ENCODE measurements around the gene TRAPPC11.

The TRAPPC11 gene

GRCh38 chr4:183738961-183739360 lies 79.9 kb downstream of the TRAPPC11 start:
- no peaks in the 10 kb centered on the region for H3K27me3 ChIP-seq (ENCODE audit: insufficient read depth, poor library complexity, severe bottlenecking)
- no peaks in the 10 kb centered on the region for H3K36me3 ChIP-seq (ENCODE audit: low read depth)
- TF ChIP-seq CTCF (IDR thresholded peaks at IDR 0.05; ENCODE audit: poor library complexity, severe bottlenecking) = no peak
- H3K27ac ChIP-seq (ENCODE audit: poor library complexity, severe bottlenecking) = peak overlapping the region; percentile 46
- H3K4me3 ChIP-seq (ENCODE audit: severe bottlenecking) = no peak overlapping the region
- no peaks in the 10 kb centered on the region for H3K9me3 ChIP-seq (ENCODE audit: severe bottlenecking)
- no peak for DNase-seq (ENCODE audit: low spot score)
- H3K4me1 ChIP-seq (ENCODE audit: insufficient read depth, poor library complexity, severe bottlenecking) = peaks cover 13% of the 10 kb centered on the region
- ATAC-seq (ENCODE audit: low read depth) = no peak

- no peaks in the 10 kb centered on the region for H3K36me3 ChIP-seq (ENCODE audit: low read depth)
- ATAC-seq (ENCODE audit: low read depth) (no peak), DNase-seq (ENCODE audit: low spot score) (no peak)
- no peak for TF ChIP-seq CTCF (IDR thresholded peaks at IDR 0.05; ENCODE audit: poor library complexity, severe bottlenecking)
- H3K27ac ChIP-seq (ENCODE audit: poor library complexity, severe bottlenecking) = no peak overlapping the region
- H3K4me1 ChIP-seq (ENCODE audit: insufficient read depth, poor library complexity, severe bottlenecking) = no peaks in the 10 kb centered on the region
- H3K27me3 ChIP-seq (ENCODE audit: insufficient read depth, poor library complexity, severe bottlenecking) = no peaks in the 10 kb centered on the region
- H3K9me3 ChIP-seq (ENCODE audit: severe bottlenecking) = no peaks in the 10 kb centered on the region
- no peak overlapping the region for H3K4me3 ChIP-seq (ENCODE audit: severe bottlenecking)
These were observed 87.5 kb downstream of the TRAPPC11 start for GRCh38 chr4:183746305-183747229.

- Histone ChIP-seq H3K36me3 (ENCODE audit: low read depth) (no peaks in the 10 kb centered on the region), H3K4me3 (ENCODE audit: severe bottlenecking) (no peak overlapping the region), H3K9me3 (ENCODE audit: severe bottlenecking) (no peaks in the 10 kb centered on the region), H3K27ac (ENCODE audit: poor library complexity, severe bottlenecking) (no peak overlapping the region), H3K27me3 (ENCODE audit: insufficient read depth, poor library complexity, severe bottlenecking) (no peaks in the 10 kb centered on the region), H3K4me1 (ENCODE audit: insufficient read depth, poor library complexity, severe bottlenecking) (no peaks in the 10 kb centered on the region)
- DNase-seq (ENCODE audit: low spot score) = no peak
- no peak for TF ChIP-seq CTCF (IDR thresholded peaks at IDR 0.05; ENCODE audit: poor library complexity, severe bottlenecking)
- no peak for ATAC-seq (ENCODE audit: low read depth)
These were observed 88.3 kb downstream of the TRAPPC11 start for GRCh38 chr4:183747380-183747779.

GRCh38 chr4:183747931-183748670 lies 89.0 kb downstream of the TRAPPC11 start:
- no peak for DNase-seq (ENCODE audit: low spot score)
- Histone ChIP-seq H3K4me1 (ENCODE audit: insufficient read depth, poor library complexity, severe bottlenecking) (no peaks in the 10 kb centered on the region), H3K9me3 (ENCODE audit: severe bottlenecking) (no peaks in the 10 kb centered on the region), H3K36me3 (ENCODE audit: low read depth) (no peaks in the 10 kb centered on the region), H3K27ac (ENCODE audit: poor library complexity, severe bottlenecking) (no peak overlapping the region), H3K27me3 (ENCODE audit: insufficient read depth, poor library complexity, severe bottlenecking) (no peaks in the 10 kb centered on the region), H3K4me3 (ENCODE audit: severe bottlenecking) (no peak overlapping the region)
- ATAC-seq (ENCODE audit: low read depth) = peak; percentile 71
- TF ChIP-seq CTCF (IDR thresholded peaks at IDR 0.05; ENCODE audit: poor library complexity, severe bottlenecking) = no peak

Data from RWPE2 (cell line).